Femur (tissue), 1 donor: ENCODE results near the gene RAPGEF2.
"Not testable (repeated sequence)": the region's sequence is repeated elsewhere in the genome, so short reads cannot be mapped to it uniquely, and the experiment has no call there.

Source experiments
- DNase-seq: peaks from one replicate; pipeline ENCODE4 v3.0.0-alpha.2; 2017

RAPGEF2 gene

GRCh38 chr4:159101988-159102621, 774 bp upstream of the RAPGEF2 start:
- peak; percentile 22 for DNase-seq

GRCh38 chr4:159103384-159103990, 608 bp downstream of the RAPGEF2 start:
- DNase-seq = no peak

- no peak for DNase-seq
Observed at GRCh38 chr4:159104694-159105414, 2.0 kb downstream of the RAPGEF2 start.

- peak; percentile 25 for DNase-seq
Observed at GRCh38 chr4:159105761-159106243, 2.9 kb downstream of the RAPGEF2 start.

- DNase-seq = no peak
Observed at GRCh38 chr4:159106636-159107035, 3.8 kb downstream of the RAPGEF2 start.

- DNase-seq = no peak
Observed at GRCh38 chr4:159107203-159107925, 4.5 kb downstream of the RAPGEF2 start.

GRCh38 chr4:159108124-159108523, 5.2 kb downstream of the RAPGEF2 start:
- no peak for DNase-seq

- no peak for DNase-seq
Observed at GRCh38 chr4:159110961-159111360, 8.1 kb downstream of the RAPGEF2 start.

- no peak for DNase-seq
Observed at GRCh38 chr4:159111416-159111815, 8.5 kb downstream of the RAPGEF2 start.

GRCh38 chr4:159113366-159113765, 10.5 kb downstream of the RAPGEF2 start:
- DNase-seq = not testable (repeated sequence)

GRCh38 chr4:159116098-159116497, 13.2 kb downstream of the RAPGEF2 start:
- DNase-seq = not testable (repeated sequence)

GRCh38 chr4:159116693-159117092, 13.8 kb downstream of the RAPGEF2 start:
- not testable (repeated sequence) for DNase-seq

- no peak for DNase-seq
Observed at GRCh38 chr4:159117564-159117963, 14.7 kb downstream of the RAPGEF2 start.

- no peak for DNase-seq
Observed at GRCh38 chr4:159117968-159118367, 15.1 kb downstream of the RAPGEF2 start.

GRCh38 chr4:159121371-159121770, 18.5 kb downstream of the RAPGEF2 start:
- DNase-seq = no peak

- no peak for DNase-seq
Observed at GRCh38 chr4:159126716-159127115, 23.8 kb downstream of the RAPGEF2 start.

- no peak for DNase-seq
Observed at GRCh38 chr4:159127745-159128518, 25.1 kb downstream of the RAPGEF2 start.

GRCh38 chr4:159129814-159130550, 27.1 kb downstream of the RAPGEF2 start:
- no peak for DNase-seq

- DNase-seq = no peak
Observed at GRCh38 chr4:159131564-159131963, 28.7 kb downstream of the RAPGEF2 start.

GRCh38 chr4:159134429-159134828, 31.6 kb downstream of the RAPGEF2 start:
- DNase-seq = no peak

GRCh38 chr4:159137176-159137575, 34.3 kb downstream of the RAPGEF2 start:
- DNase-seq = no peak

GRCh38 chr4:159138436-159138835, 35.6 kb downstream of the RAPGEF2 start:
- no peak for DNase-seq
